HG03045 (cell line): ENCODE results near the gene IQCH.

Experiments used
- ATAC-seq: cut with Tn5 transposase; IDR thresholded peaks from one replicate; pipeline ENCODE4 v1.9.1; 2021; ENCODE audit warnings: mild to moderate bottlenecking, moderate library complexity; ENCODE audit not compliant: unreplicated experiment

Gene IQCH

DNA sequence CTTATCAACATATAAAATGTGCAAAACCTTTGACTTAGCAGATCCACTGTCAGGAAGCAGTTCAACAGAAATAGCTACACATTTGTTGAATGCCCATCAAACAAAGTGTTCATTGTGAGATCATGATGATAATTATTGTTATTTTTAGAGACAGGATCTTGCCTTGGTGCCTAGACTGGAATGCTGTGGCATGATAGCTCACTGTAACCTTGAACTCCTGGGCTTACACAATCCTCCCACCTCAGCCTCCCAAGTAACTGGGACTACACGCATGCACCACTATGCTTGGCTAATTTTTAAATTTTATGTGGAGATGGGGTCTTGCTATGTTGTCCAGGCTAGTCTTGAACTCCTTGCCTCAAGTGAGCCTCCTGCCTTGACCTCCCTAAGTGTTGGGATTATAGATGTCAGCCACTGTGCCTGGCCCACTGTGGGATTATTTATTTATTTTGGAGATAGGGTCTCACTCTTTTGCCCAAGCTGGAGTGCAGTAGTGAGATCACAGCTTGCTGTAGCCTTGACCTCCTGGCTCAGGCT is 296.7 kb downstream of the IQCH start:
- ATAC-seq = no peak
